Tibial nerve (tissue), 4 donors: Measurements from ENCODE around the gene SMIM32. TPM values are rescaled to one million over a fixed set of nuclear protein-coding genes. Genes with fewer than 3 reads are reported as not detected.

Experiments
- DNase-seq, 2 donors: peaks; one replicate each; pipeline ENCODE4 v3.0.0-alpha.2; 2019; ENCODE audit warnings: low spot score in 2 of 2
- H3K27ac ChIP-seq, 4 donors: fragments of 200-600 bp; sonication (generic) in 3 of 4; one replicate each; pipeline ENCODE4 v1.5.1; 2017 to 2019; ENCODE audit warnings: mild to moderate bottlenecking in 1 of 4
- H3K27me3 ChIP-seq, 2 donors: fragments of 200-600 bp; sonication (generic) in 1 of 2; one replicate each; pipeline versions ENCODE4 v1.5.1 to v1.6.0; 2017 to 2019
- H3K36me3 ChIP-seq, 3 donors: fragments of 200-600 bp; sonication (generic); one replicate each; pipeline ENCODE4 v1.5.1; 2018 to 2019
- H3K4me1 ChIP-seq, 4 donors: fragments of 200-600 bp; sonication (generic) in 3 of 4; one replicate each; pipeline ENCODE4 v1.5.1; 2017 to 2019
- H3K4me3 ChIP-seq, 4 donors: fragments of 200-600 bp; sonication (generic) in 3 of 4; one replicate each; pipeline ENCODE4 v1.5.1; 2017 to 2019; ENCODE audit warnings: mild to moderate bottlenecking in 1 of 4, moderate library complexity in 1 of 4
- H3K9me3 ChIP-seq, 4 donors: fragments of 200-600 bp; sonication (generic) in 3 of 4; one replicate each; pipeline ENCODE4 v1.5.1; 2017 to 2019
- CTCF ChIP-seq, 5 experiments: fragments of 200-600 bp in 3 of 5; fragments of 450-650 bp in 2 of 5; sonication (generic) in 3 of 5; IDR thresholded peaks; one replicate each; pipeline ENCODE4 v1.5.1; 2016 to 2019; ENCODE audit warnings: antibody characterized with exemption in 5 of 5, mild to moderate bottlenecking in 3 of 5, moderate library complexity in 2 of 5
- EP300 ChIP-seq, 2 donors: sonication (generic); formaldehyde crosslinking; IDR thresholded peaks; one replicate each; pipeline ENCODE4 v1.6.1; 2017; ENCODE audit warnings: antibody characterized with exemption in 2 of 2, mild to moderate bottlenecking in 1 of 2
- POLR2A ChIP-seq, 2 donors: fragments of 450-650 bp; IDR thresholded peaks; one replicate each; pipeline ENCODE4 v1.6.1; 2017; ENCODE audit warnings: antibody characterized with exemption in 2 of 2, mild to moderate bottlenecking in 2 of 2, moderate library complexity in 2 of 2
- WGBS, 2 donors: methylation state at CpG; one replicate each; pipeline ENCODE4 v1.1.5; 2018; 5-methylcytosine and 5-hydroxymethylcytosine counted together
- total RNA-seq, 4 donors: library from RNA; depleted of rRNA; stranded (reverse); fragments of >200 nt; gene quantifications; one replicate each; pipeline ENCODE4 v1.1.0, GENCODE V29; 2016

Gene SMIM32
- total RNA-seq, 4 donors from 2014 or later: not detected

- Histone ChIP-seq H3K9me3 (no peaks in the 10 kb centered on the region), H3K27ac (no peak overlapping the region), H3K27me3 (no peaks in the 10 kb centered on the region), H3K4me3 (no peak overlapping the region), H3K36me3 (no peaks in the 10 kb centered on the region), H3K4me1 (no peaks in the 10 kb centered on the region)
- no peak for TF ChIP-seq CTCF (IDR thresholded peaks at IDR 0.05)
- TF ChIP-seq POLR2A (IDR thresholded peaks at IDR 0.05): no peak
- TF ChIP-seq EP300 (IDR thresholded peaks at IDR 0.05): no peak
- 0 to 48% methylated on average over 1 of the region's 1 CpG for WGBS, 2 donors
- no peak for DNase-seq
These were observed 42.4 kb upstream of the SMIM32 start for GRCh38 chr5:136235321-136235720.

GRCh38 chr5:136232316-136232715, 39.4 kb upstream of the SMIM32 start:
- Histone ChIP-seq H3K9me3 (no peaks in the 10 kb centered on the region), H3K4me1 (no peaks in the 10 kb centered on the region), H3K27me3 (peaks cover 0 to 2% of the 10 kb centered on the region in 2 donors), H3K36me3 (no peaks in the 10 kb centered on the region), H3K4me3 (no peak overlapping the region), H3K27ac (no peak overlapping the region)
- TF ChIP-seq POLR2A (IDR thresholded peaks at IDR 0.05): no peak
- no peak for DNase-seq
- WGBS, 2 donors: 89% methylated on average over 6 of the region's 6 CpGs

GRCh38 chr5:136230176-136230575, 37.2 kb upstream of the SMIM32 start:
- Histone ChIP-seq H3K27ac (no peak overlapping the region), H3K4me1 (no peaks in the 10 kb centered on the region), H3K4me3 (no peak overlapping the region), H3K36me3 (no peaks in the 10 kb centered on the region), H3K9me3 (no peaks in the 10 kb centered on the region), H3K27me3 (peaks cover 0 to 5% of the 10 kb centered on the region in 2 donors)
- DNase-seq: no peak
- 9 to 19% methylated on average over 1 of the region's 1 CpG for WGBS, 2 donors
- TF ChIP-seq EP300 (IDR thresholded peaks at IDR 0.05) (no peak), POLR2A (IDR thresholded peaks at IDR 0.05) (no peak), CTCF (IDR thresholded peaks at IDR 0.05) (no peak)

GRCh38 chr5:136228136-136228757, 35.3 kb upstream of the SMIM32 start:
- no peaks in the 10 kb centered on the region for H3K36me3 ChIP-seq

GRCh38 chr5:136226401-136226800, 33.4 kb upstream of the SMIM32 start:
- DNase-seq: no peak
- Histone ChIP-seq H3K4me1 (no peaks in the 10 kb centered on the region), H3K9me3 (peaks cover 0 to 3% (median 0%) of the 10 kb centered on the region in 4 donors), H3K36me3 (no peaks in the 10 kb centered on the region), H3K27ac (no peak overlapping the region), H3K4me3 (no peak overlapping the region), H3K27me3 (peaks cover 0 to 5% of the 10 kb centered on the region in 2 donors)
- 79 to 88% methylated on average over 2 of the region's 2 CpGs for WGBS, 2 donors
- no peak for TF ChIP-seq POLR2A (IDR thresholded peaks at IDR 0.05)

More at GRCh38 chr5:136228136-136228757, 35.3 kb upstream of the SMIM32 start:
- no peak for TF ChIP-seq EP300 (IDR thresholded peaks at IDR 0.05)
- TF ChIP-seq POLR2A (IDR thresholded peaks at IDR 0.05): no peak
- no peak for TF ChIP-seq CTCF (IDR thresholded peaks at IDR 0.05)
- Histone ChIP-seq H3K27me3 (peaks cover 0 to 5% of the 10 kb centered on the region in 2 donors), H3K9me3 (no peaks in the 10 kb centered on the region), H3K27ac (no peak overlapping the region), H3K4me3 (no peak overlapping the region), H3K4me1 (no peaks in the 10 kb centered on the region)
- 42 to 48% methylated on average over 7 of the region's 7 CpGs for WGBS, 2 donors
- no peak for DNase-seq

GRCh38 chr5:136225796-136226195, 32.8 kb upstream of the SMIM32 start:
- Histone ChIP-seq H3K36me3 (no peaks in the 10 kb centered on the region), H3K4me1 (no peaks in the 10 kb centered on the region), H3K9me3 (peaks cover 0 to 7% (median 0%) of the 10 kb centered on the region in 4 donors), H3K4me3 (no peak overlapping the region), H3K27me3 (peaks cover 0 to 5% of the 10 kb centered on the region in 2 donors), H3K27ac (no peak overlapping the region)
- WGBS, 2 donors: 43 to 64% methylated on average over 2 of the region's 2 CpGs
- DNase-seq: no peak
- TF ChIP-seq POLR2A (IDR thresholded peaks at IDR 0.05): no peak
- TF ChIP-seq EP300 (IDR thresholded peaks at IDR 0.05): no peak
- TF ChIP-seq CTCF (IDR thresholded peaks at IDR 0.05): no peak
